ENCODE measurements around the gene BNIP5.

BNIP5 gene

GRCh38 chr6:36289281-36289878 is 47.3 kb downstream of the BNIP5 start:
- TF ChIP-seq, protein P1, sequence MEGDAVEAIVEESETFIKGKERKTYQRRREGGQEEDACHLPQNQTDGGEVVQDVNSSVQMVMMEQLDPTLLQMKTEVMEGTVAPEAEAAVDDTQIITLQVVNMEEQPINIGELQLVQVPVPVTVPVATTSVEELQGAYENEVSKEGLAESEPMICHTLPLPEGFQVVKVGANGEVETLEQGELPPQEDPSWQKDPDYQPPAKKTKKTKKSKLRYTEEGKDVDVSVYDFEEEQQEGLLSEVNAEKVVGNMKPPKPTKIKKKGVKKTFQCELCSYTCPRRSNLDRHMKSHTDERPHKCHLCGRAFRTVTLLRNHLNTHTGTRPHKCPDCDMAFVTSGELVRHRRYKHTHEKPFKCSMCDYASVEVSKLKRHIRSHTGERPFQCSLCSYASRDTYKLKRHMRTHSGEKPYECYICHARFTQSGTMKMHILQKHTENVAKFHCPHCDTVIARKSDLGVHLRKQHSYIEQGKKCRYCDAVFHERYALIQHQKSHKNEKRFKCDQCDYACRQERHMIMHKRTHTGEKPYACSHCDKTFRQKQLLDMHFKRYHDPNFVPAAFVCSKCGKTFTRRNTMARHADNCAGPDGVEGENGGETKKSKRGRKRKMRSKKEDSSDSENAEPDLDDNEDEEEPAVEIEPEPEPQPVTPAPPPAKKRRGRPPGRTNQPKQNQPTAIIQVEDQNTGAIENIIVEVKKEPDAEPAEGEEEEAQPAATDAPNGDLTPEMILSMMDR (conservative IDR thresholded peaks at IDR 0.05), result no peak
- no peak for TF ChIP-seq ZFX (IDR thresholded peaks at IDR 0.05)
- no peak overlapping the region for H3K27ac ChIP-seq

GRCh38 chr6:36286858-36287257 is 49.8 kb downstream of the BNIP5 start:
- TF ChIP-seq, protein P1 (conservative IDR thresholded peaks at IDR 0.05), result no peak
- no peak for TF ChIP-seq ZFX (IDR thresholded peaks at IDR 0.05)

DNA sequence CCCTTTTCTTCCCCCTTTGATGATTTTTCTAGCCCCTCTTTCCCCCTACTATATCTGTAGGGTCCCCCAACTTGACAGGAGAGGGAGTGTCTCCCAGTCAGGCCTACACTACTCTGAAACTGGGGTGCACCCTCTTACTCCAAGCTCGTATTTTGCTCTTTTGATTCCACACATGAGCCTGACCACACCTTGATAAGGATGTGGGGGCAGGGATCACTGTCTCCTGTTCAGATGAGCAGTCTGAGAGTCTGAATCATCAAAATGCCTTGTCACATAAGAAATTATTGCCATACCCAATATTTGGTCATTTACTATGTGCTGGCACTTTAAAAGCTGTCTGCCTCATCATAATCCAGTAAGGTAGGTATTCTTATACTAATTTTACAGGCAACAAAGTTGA is 50.9 kb downstream of the BNIP5 start:
- no peak overlapping the region for H3K27ac ChIP-seq

More at GRCh38 chr6:36286858-36287257, 49.8 kb downstream of the BNIP5 start:
- no peak overlapping the region for H3K27ac ChIP-seq

DNA sequence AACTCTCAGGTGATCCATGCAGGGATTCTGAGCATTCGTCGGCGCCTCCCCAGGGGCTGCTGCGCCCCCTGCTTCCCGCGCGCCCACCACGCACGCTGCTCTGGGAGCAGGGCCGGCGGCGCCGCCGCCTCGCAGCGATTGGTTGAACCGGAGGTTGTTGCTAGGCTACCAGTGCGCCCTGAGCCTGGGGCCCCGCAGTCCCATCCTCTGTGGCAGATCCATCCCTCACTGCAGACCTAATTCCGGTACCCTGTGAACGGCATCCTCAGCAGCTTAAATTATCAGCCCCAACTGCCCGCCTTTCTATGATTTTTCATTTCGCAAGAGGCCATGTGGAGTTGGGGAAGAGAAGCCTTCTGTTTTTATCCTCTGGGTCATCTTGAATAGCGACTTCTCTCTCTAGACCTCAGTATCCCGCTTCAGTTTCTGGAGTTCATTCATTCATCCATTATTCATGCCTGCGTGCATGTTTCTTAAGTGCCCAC is 51.5 kb downstream of the BNIP5 start:
- TF ChIP-seq, protein P1 (conservative IDR thresholded peaks at IDR 0.05), result no peak
- TF ChIP-seq ZFX (IDR thresholded peaks at IDR 0.05), result no peak
- H3K27ac ChIP-seq, result no peak overlapping the region

More for the DNA sequence above, 50.9 kb downstream of the BNIP5 start:
- TF ChIP-seq, protein P1 (conservative IDR thresholded peaks at IDR 0.05), result no peak
- TF ChIP-seq ZFX (IDR thresholded peaks at IDR 0.05), result no peak

GRCh38 chr6:36284359-36284758 is 52.3 kb downstream of the BNIP5 start:
- TF ChIP-seq ZFX (IDR thresholded peaks at IDR 0.05), result no peak
- TF ChIP-seq, protein P1 (conservative IDR thresholded peaks at IDR 0.05), result no peak
- no peak overlapping the region for H3K27ac ChIP-seq

DNA sequence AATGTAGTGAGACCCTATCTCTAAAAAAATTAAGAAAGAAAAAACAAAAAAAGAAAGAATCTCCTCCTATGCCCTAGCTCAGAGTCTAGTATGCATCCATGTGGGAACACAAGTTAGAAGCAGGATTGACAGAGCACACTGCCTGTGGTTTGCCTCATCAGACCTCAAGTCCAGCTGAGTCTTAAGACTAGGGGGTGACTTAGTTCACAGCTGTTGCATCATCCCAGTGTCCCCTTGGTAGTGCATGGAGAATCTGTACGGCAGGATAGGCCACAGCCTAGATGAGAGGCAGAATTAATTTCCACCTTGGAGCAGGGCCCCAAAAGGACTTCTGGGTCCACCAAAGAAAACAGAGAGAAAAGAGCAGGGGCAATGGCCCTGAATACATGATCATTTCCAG is 53.1 kb downstream of the BNIP5 start:
- no peak overlapping the region for H3K27ac ChIP-seq
- TF ChIP-seq, protein P1 (conservative IDR thresholded peaks at IDR 0.05), result no peak
- TF ChIP-seq ZFX (IDR thresholded peaks at IDR 0.05), result no peak

GRCh38 chr6:36280983-36281382 is 55.7 kb downstream of the BNIP5 start:
- no peak overlapping the region for H3K27ac ChIP-seq
- no peak for TF ChIP-seq ZFX (IDR thresholded peaks at IDR 0.05)
- TF ChIP-seq, protein P1 (conservative IDR thresholded peaks at IDR 0.05), result no peak
